Endothelial cell of hepatic sinusoid (primary cell): ENCODE results near the gene SREBF2.

Source experiments
- in situ Hi-C: cut with HindIII; loops from 2 replicates; pipeline ENCODE4 v1.10.0; 2017; ENCODE audit warnings: low sequenced_read_pairs

Gene SREBF2

DNA sequence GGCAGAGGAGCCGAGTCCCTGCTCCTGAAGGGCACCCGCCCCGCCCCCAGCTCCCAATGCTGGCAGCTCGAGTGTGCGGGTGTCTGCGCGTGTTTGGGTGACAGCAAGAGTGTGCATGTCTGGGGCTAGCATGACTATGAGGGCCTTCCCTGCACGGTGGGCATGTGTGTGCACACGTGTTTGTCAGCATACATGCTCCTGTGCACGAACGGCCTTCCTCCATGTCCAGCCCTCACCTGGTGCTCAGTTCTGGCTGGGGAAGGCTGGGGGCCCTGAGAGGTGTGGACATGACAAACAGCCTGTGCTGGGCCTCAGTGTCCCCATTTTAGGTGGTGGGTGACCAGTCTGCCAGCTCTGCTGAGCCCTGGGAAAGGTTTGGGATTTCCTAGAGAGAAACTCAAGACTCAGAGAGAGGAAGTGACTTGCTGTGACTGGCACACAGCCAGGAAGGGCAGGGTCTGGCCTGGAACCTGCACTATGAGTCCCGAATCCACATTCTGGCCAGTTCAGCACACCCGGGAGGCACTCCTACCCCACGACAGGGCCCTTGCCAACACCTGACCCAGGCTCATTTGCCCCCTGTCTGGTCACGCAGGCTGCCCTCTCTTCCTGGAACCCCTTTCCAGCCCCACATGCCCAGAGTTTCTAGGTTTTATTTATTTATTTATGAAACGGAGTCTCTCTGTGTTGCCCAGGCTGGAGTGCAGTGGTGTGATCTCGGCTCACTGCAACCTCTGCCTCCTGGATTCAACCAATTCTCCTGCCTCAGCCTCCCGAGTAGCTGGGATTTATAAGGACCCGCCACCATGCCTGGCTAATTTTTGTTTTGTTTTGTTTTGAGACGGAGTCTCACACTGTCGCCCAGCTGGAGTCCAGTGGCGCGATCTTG, 85.2 kb downstream of the SREBF2 start:
- in situ Hi-C loops = no loop called here

- in situ Hi-C loops = no loop called here
Measured at GRCh38 chr22:41919357-41920224, 86.7 kb downstream of the SREBF2 start.

DNA sequence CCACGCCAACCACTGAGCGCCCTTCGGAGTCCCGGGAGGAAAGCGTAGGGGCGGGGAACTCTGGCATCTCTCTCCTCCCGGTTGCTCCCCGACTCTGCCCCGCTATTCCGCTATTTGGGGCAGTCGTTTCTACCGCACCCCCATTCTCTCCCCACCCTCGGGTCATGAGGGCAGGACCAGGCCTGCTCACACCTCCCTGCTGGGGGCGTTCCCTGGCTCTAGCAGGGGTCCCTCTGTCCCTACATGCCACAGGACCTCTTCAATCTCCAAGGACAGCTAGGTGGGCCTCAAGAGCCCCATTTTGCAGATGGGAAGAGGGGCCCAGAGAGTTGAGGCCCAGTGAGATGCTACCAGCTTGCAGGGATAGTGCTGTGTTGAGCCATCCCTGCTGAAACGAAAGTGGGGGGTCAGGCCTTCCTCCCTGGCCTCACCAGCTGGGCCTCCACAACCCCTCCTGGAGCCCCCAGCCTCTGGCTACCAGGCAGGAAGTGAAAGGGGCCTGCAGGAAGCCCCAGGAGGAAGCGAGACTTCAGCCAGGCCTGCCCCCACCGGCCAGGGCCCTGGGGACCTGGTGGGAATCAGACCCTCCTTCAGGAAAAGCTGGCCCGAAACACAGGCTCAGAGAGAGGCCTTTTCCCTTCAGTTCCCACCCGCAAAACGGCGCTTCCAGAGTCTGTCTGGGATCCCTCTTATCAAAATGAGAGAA, 87.5 kb downstream of the SREBF2 start:
- in situ Hi-C loops = no loop called here

DNA sequence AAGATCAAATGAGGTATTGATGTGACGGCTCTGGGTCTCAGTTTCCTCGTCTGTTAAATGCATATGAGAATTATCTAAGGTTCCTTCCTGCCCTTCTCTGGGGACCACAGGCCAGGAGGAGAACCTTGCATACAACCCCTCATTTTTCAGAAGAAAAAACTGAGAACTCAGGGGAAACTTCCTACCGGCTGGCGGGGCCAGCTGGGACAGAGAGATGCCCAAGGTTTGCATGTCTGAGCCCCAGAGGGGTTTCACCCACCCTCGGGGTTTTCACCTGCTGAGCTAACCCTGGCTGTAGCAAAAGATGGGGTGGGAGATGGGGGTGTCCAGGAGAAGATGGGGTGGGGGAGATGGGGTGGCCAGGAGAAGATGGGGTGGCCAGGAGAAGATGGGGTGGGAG, 89.4 kb downstream of the SREBF2 start:
- in situ Hi-C loops = no loop called here

GRCh38 chr22:41922940-41923594, 90.2 kb downstream of the SREBF2 start:
- in situ Hi-C loops = no loop called here

DNA sequence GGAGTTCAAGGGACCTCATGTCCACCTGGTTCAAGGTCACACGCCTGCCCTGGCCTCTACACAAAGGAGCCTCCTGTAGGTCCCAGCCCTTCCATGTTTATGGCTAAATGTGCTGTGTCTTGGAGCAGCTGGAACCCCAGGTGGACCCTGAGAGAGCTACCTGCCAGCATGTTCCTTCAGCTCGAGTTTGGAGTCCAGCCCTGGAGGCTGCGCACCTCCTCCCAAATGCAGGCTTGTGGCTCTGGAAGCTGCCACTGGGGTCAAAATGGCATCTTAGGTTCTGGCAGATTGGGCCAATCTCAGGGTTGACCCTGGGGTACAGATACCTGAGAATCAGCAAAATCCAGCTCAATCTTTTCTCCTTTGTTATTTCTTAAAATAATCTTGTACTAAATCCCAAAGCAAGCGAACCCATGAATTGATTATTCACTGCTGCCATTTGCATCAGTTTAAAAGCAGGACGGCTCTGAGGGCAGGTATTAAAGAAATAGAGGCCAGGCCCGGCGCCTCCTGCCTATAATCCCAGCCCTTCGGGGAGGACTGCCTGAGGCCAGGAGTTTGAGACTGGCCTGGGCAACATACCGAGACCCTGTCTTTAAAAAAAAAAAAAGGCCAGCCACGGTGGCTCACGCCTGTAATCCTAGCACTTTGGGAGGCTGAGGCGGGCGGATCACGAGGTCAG, 90.8 kb downstream of the SREBF2 start:
- in situ Hi-C loops = no loop called here

- in situ Hi-C loops = no loop called here
Measured at GRCh38 chr22:41925783-41926460, 93.0 kb downstream of the SREBF2 start.

DNA sequence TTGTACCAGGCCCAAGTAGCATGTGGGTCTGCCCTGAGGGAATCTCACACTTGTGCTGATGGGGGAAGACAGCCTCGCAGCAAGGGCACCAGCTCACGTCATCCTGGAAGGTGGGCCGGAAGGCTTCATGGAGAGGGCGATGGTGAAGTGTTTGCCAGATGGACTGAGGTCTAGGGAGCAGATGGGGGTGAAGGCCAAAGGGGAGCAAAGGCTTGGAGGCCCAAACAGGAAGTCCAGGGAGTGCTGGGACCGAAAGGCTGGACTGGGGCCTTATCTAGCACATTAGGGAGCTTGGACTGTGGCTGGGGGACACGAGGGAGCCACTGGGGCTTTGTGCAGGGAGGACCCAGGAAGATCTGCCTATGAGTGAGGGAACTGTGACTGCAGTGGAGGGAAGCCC, 94.9 kb downstream of the SREBF2 start:
- in situ Hi-C loops = no loop called here

DNA sequence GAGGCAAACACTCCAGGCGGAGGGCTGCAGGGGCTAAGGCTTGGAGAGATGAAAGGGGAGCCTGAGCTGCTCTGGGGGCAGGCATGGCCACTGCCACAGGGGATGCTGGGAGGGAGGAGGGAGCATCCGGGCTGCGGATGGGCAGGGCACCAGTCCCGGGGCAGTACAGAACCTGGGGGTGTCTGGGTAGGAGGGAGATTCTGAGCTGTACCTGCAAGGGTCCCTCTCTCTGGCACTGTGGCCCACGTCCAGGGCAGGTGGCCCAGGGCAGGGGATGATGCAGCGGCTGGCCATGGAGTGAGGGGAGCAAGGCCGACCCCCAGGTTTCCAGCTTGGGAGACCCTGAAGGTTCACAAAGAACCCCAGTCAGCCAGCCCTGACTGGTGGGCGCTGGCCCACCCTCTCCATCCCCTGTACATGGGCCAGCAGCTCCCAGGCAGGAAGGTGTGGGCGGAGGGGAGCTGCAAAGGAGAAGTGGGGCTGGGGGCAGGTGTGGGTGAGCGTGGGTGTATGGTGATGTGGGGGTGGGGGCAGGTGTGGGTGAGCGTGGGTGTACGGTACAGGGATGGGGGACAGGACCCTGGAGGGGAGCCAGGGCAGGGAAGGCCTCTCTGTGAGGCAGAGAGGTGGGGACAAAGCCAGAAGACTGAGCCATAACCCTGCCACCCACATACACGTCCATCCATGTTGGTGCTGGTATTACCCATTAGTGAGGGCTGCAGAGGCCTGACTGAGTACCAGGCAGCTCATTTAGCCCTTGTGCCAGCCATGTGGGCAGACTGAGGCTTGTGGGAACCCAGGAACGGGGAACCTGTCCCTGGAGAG, 95.9 kb downstream of the SREBF2 start:
- in situ Hi-C loops = no loop called here

- in situ Hi-C loops = no loop called here
Measured at GRCh38 chr22:41929418-41929810, 96.5 kb downstream of the SREBF2 start.

DNA sequence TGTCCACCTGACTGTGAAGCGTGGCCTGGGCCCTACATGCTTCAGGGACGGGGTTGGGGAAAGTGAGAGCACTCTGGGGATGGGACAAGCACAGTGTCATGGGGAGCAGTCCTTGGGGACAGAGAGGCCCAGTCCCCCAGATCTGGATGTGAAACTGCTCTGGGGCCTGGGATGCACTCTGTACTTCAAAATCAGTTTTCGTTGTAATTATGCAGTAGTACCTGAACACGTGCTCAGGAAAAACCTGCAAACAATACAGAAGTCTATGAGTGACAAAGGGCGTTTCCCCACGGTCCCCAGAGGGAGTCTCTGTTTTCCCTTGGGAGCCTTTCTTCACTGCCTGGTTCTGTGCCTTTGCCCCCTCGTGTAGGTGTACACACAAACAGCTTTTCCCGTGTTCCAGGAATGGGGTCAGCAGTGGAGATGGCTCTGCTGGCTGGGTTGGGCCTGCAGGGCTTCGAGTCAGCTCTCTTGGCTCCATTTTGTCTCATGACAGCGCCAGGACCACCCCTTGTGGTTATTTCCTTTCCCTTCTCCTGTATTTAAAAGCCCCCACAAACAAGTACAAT, 98.9 kb downstream of the SREBF2 start:
- in situ Hi-C loops = loop anchor here (5.0 kb wide), 1 partner anchor 189 kb away; no protein-coding TSS in a partner anchor

DNA sequence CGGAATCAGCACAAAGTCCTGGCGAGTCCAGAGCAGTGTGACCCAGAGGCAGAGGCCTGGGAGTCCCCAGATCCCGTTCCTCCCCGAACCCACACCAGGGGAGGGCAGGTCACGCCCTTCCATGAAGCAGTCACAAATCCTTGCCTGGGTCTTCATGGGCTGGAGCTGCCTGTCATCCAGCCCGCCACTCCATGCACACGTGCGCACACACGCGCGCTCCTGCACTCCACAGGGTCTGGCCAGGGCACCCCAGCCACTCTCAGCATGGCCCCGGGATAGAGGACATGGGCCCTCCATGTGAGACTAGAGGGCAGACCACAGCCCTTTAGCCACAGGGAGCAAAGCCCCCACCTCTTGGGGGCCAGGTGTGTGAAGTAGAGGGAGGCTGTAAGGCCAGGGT, 99.4 kb downstream of the SREBF2 start:
- in situ Hi-C loops = loop anchor here (5.0 kb wide), 1 partner anchor 190 kb away; no protein-coding TSS in a partner anchor

DNA sequence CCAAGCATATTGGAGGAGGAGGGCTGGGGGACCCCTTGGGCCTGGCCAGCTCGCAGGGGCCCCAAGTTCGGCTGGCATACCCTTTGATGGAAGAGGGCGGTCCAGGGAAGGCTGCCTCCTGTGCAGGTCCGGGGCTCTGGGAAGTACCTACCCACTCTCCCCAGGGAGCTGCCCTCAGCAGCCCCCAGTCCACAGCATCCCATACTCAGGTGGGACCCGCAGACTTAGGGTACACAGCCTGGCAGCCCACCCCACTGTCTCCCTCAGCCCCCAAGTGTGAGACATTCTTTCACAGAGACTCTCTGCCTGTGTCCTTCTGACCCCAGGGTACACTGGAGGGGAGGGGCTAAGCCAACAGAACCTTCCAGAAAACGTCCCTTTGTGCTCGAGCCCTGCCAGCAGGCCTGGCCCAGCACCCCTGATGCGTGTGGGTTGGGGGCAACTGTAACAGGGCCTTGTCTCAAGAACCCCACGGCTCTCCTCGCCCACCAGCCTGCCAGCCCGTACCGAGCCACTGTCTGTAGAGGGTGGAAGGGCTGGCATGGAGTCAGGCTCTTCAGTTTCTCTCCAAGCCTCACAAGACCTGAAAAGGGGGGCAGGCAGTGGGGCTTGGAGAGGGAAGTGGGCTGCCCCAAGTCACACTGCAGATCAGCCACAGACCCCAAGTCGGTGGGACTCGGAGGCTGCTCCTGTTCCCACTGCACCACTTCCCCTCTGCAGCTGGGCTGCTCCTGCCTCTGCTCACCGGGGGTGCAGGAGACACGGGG, 100.7 kb downstream of the SREBF2 start:
- in situ Hi-C loops = loop anchor here (5.0 kb wide), 1 partner anchor 191 kb away; no protein-coding TSS in a partner anchor

DNA sequence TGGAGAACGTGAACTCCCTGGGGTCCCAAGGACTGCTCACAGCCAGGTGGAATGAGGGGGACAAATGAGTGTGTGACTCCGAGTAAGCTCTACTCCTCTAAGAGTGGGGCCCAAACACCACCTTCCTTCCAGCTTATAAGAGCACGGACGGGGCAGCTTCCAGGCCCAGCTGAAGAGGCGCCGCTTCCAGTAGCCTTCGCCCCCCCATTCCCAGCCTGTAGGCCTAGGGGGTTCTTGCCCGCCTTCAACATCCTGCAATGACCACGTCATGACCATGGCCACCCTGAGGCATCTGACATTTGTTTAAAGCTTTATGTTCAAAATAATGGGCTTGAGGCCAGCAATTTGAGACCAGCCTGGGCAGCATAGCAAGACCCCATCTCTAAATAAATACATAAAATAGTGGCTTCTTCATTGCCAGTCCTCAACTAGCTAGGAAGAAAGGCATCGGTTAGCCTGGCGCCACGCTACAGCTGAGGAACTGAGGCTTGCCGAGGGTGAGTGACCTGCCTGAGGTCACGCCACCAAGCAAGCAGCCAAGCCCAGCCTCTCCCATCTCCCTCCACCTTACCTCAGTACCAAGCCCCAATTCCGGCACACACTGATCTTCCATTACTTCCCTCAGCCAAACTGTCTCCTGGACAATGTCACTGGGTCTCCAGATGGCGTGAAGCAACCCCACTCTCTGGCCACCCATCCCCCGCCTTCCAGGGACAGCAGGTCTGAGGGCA, 101.5 kb downstream of the SREBF2 start:
- in situ Hi-C loops = loop anchor here (5.0 kb wide), 1 partner anchor 192 kb away; no protein-coding TSS in a partner anchor

- in situ Hi-C loops = no loop called here
Measured at GRCh38 chr22:41935015-41935351, 102.1 kb downstream of the SREBF2 start.

DNA sequence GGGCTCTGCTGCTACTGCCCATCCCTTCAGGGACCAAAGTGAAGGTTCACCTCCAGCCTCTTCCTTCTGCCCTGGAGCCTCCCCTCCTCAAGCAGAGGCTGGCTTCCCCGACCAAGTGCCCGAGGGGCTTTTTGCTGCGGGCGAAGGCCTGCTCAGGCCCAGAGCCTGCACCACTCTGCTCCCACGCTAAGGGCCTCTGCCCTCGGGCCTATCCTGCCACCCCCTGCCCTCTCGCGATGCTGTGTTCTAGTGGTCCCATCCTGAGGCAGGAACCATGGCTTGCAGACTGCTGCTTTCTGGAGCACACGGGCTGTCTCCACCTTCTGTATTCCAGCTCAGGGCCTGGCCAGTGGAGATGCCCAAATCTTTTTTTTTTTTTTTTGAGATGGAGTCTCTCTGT, 102.6 kb downstream of the SREBF2 start:
- in situ Hi-C loops = no loop called here

GRCh38 chr22:41936894-41937169, 103.9 kb downstream of the SREBF2 start:
- in situ Hi-C loops = no loop called here
